RWPE1 (cell line): ENCODE results near the gene DNASE2.

Experiments used
- CTCF ChIA-PET: fragments of 350-600 bp; sonication (Branson Sonifier 250); formaldehyde crosslinking; extraction: SDS; loops from one replicate; lab custom pipeline; 2021; lab: Yijun Ruan, JAX
- POLR2A ChIA-PET: fragments of 400-600 bp; formaldehyde crosslinking; extraction: SDS; loops from one replicate; lab custom pipeline; 2020; ENCODE audit warnings: antibody characterized with exemption; ENCODE audit not compliant: low non-redundant PET; lab: Yijun Ruan, JAX
- DNase-seq: peaks from one replicate; pipeline ENCODE4 v3.0.0; 2012; ENCODE audit warnings: low spot score
- H3K27ac ChIP-seq: fragments of 450-650 bp; 2 replicates; pipeline ENCODE4 v1.5.1; 2017
- TF ChIP-seq, protein P1 (sequence below): fragments of 450-650 bp; conservative IDR thresholded peaks from 2 replicates; pipeline ENCODE4 v1.5.1; 2017; ENCODE audit warnings: low read depth, mild to moderate bottlenecking

The DNASE2 gene

DNA sequence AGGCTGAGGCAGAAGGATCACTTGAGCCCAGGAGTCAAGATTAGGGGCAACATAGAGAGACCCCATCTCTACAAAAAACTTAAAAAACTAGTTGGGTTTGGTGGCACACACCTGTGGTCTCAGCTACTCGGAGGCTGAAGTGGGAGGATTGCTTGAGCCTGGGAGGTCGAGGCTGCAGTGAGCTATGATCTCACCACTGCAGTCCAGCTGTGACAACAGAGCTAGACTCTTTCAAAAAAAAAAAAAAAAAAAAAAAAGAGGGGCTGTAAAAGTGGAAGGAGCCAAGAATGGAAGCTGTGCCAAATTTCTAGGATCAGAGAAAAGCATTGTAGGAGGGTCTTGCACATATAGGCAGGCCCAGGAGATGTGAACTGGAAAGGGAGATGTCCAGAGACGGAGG is 9.6 kb downstream of the DNASE2 start:
- POLR2A ChIA-PET = no interaction called here
- TF ChIP-seq, protein P1, sequence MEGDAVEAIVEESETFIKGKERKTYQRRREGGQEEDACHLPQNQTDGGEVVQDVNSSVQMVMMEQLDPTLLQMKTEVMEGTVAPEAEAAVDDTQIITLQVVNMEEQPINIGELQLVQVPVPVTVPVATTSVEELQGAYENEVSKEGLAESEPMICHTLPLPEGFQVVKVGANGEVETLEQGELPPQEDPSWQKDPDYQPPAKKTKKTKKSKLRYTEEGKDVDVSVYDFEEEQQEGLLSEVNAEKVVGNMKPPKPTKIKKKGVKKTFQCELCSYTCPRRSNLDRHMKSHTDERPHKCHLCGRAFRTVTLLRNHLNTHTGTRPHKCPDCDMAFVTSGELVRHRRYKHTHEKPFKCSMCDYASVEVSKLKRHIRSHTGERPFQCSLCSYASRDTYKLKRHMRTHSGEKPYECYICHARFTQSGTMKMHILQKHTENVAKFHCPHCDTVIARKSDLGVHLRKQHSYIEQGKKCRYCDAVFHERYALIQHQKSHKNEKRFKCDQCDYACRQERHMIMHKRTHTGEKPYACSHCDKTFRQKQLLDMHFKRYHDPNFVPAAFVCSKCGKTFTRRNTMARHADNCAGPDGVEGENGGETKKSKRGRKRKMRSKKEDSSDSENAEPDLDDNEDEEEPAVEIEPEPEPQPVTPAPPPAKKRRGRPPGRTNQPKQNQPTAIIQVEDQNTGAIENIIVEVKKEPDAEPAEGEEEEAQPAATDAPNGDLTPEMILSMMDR = no peak
- CTCF ChIA-PET = no interaction called here
- no peak overlapping the region for H3K27ac ChIP-seq
- no peak for DNase-seq

GRCh38 chr19:12868540-12869112 is 12.6 kb downstream of the DNASE2 start:
- CTCF ChIA-PET = no interaction called here
- POLR2A ChIA-PET = no interaction called here
- DNase-seq = peak; percentile 68
- TF ChIP-seq, protein P1 = no peak
- no peak overlapping the region for H3K27ac ChIP-seq

GRCh38 chr19:12867120-12868099 is 13.8 kb downstream of the DNASE2 start:
- CTCF ChIA-PET = no interaction called here
- peak; percentile 62 for DNase-seq
- TF ChIP-seq, protein P1 = no peak
- H3K27ac ChIP-seq = peak overlapping the region; percentile 25; the same call in 1 of the 2 replicates
- POLR2A ChIA-PET = no interaction called here

DNA sequence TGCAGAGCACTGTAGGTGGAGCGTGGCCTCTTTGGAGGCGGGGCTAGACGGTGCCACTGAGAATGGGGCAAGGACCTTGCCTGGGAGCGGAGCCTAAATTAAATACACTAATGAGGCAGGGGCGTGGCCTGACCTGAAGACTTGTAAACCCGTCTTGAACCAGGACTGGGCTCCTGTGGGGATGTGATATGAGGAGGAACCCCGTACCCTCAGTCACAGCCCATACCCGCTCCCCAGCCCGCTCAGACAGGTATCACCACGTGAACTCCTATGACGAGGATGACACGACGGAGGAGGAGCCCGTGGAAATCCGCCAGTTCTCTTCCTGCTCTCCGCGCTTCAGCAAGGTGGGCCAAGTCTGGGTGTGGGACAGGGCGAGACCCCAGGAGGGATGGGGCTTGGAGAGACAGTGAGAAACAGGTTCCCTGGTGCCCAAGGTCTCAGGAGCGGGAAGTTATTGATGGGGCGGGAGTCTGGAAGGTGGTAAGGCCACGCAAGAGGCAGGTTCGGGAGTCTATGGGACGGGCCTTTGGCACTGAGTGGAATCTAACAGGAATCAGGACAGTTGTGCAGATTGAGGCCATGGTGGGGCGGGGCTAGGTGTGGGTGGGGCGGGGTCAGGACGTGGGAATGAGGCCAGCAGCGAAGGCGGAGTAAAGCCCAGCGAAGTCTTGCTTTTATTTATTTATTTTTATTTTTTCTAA is 14.7 kb downstream of the DNASE2 start:
- H3K27ac ChIP-seq = peak overlapping the region; percentile 25; the same call in 1 of the 2 replicates
- no peak for DNase-seq
- ChIA-PET POLR2A (no interaction called here), CTCF (no interaction called here)
- TF ChIP-seq, protein P1 = no peak

- DNase-seq = no peak
- H3K27ac ChIP-seq = no peak overlapping the region
- ChIA-PET CTCF (no interaction called here), POLR2A (no interaction called here)
- TF ChIP-seq, protein P1 = no peak
Measured at GRCh38 chr19:12865746-12866415, 15.4 kb downstream of the DNASE2 start.
